Heart right ventricle (tissue), 16 donors: ENCODE results near the gene CAPN8. TPM values are rescaled to one million over a fixed set of nuclear protein-coding genes. Genes with fewer than 3 reads are reported as not detected.

Experiments
- ATAC-seq, 8 donors: fragments of 200-7000 bp; cut with Tn5 transposase; one replicate each; pipeline ENCODE4 v1.9.1; 2020; ENCODE audit warnings: mild to moderate bottlenecking in 8 of 8, moderate library complexity in 8 of 8, moderate number of reproducible peaks in 1 of 8
- DNase-seq, 2 donors: peaks; one replicate each; pipeline ENCODE4 v3.0.0-alpha.2; 2020
- H3K27ac ChIP-seq, 10 donors: fragments of 200-600 bp; sonication (generic) in 2 of 10; one replicate each; pipeline versions ENCODE4 v1.5.0 to v1.8.0; 2020 to 2022; ENCODE audit warnings: mild to moderate bottlenecking in 3 of 10
- H3K27me3 ChIP-seq, 7 donors: fragments of 200-600 bp; one replicate each; pipeline ENCODE4 v1.8.0; 2021 to 2022; ENCODE audit warnings: mild to moderate bottlenecking in 2 of 7
- H3K36me3 ChIP-seq, 9 donors: fragments of 200-600 bp; sonication (generic) in 1 of 9; one replicate each; pipeline versions ENCODE4 v1.5.0 to v1.8.0; 2020 to 2022; ENCODE audit warnings: mild to moderate bottlenecking in 2 of 9
- H3K4me1 ChIP-seq, 9 donors: fragments of 200-600 bp; sonication (generic) in 1 of 9; one replicate each; pipeline versions ENCODE4 v1.5.0 to v1.8.0; 2020 to 2022; ENCODE audit warnings: mild to moderate bottlenecking in 4 of 9
- H3K4me3 ChIP-seq, 10 donors: fragments of 200-600 bp; sonication (generic) in 2 of 10; one replicate each; pipeline versions ENCODE4 v1.5.0 to v1.8.0; 2020 to 2022; ENCODE audit warnings: mild to moderate bottlenecking in 7 of 10, moderate library complexity in 2 of 10
- H3K9me3 ChIP-seq, 11 donors: fragments of 200-600 bp in 10 of 11; sonication (generic) in 2 of 11; one replicate each; pipeline versions ENCODE4 v1.5.0 to v1.8.0; 2013 to 2022; ENCODE audit warnings: mild to moderate bottlenecking in 2 of 11, control low read depth in 1 of 11, moderate library complexity in 1 of 11
- WGBS, 2 donors: extraction: QIAGEN DNeasy Blood & Tissue Kit; methylation state at CpG; one replicate each; pipeline ENCODE4 v1.1.7; 2013; ENCODE audit warnings: inconsistent platforms in 1 of 2; 5-methylcytosine and 5-hydroxymethylcytosine counted together
- intact Hi-C, 10 donors: fragments of 100-400 bp; cut with DNase I; formaldehyde crosslinking; loops; one replicate each; pipeline versions ENCODE4 v1.11.1 to v1.14.2; 2022
- polyA plus RNA-seq, 2 donors: library from polyadenylated mRNA; stranded (reverse); fragments of 200-250 nt; gene quantifications; one replicate each; pipeline ENCODE4 v1.2.3, GENCODE V29; 2013
- total RNA-seq, 10 donors: library from RNA; stranded (reverse); fragmentation: NEBNext Ultra II Directional in 3 of 10; extraction: Animal tissue kit (Norgen Biotek cat#: 25700) in 3 of 10; gene quantifications; one replicate each; pipeline versions ENCODE4 v1.2.1 to v1.2.4, GENCODE V29; 2021 to 2023
- TF ChIP-seq, protein P1 (sequence below), 9 donors: fragments of 200-600 bp; sonication (generic) in 2 of 9; IDR thresholded peaks; one replicate each; pipeline versions ENCODE4 v1.5.0 to v1.8.0; 2021 to 2022; ENCODE audit warnings: antibody characterized with exemption in 9 of 9, mild to moderate bottlenecking in 5 of 9, moderate library complexity in 1 of 9
- donor health status: Arrhythmogenic right ventricular cardiomyopathy.
- donor health status: ischemic (EF 13 %, LVEDD 7.1; RV severe dilation, severe dysfunction).
- donor health status: healthy with polysubstance abuse.
- donor health status: DM: no; HTN: yes; CAD: no.
- donor health status: DM: no; HTN: no; CAD: no.
- donor health status: ischemic (EF 25% LVEDD 6.9; RV normal size, moderate dysfunction).
- donor health status: ischemic (EF 25% LVEDD 5.7; RV mildly dilated, moderate dysfunction).
- donor health status: healthy.
- donor health status: DM: yes; HTN: yes; CAD: no.
- donor health status: Ischemic cardiomyopathy.
- donor health status: ischemic (EF 35%, LVEDD 5.7; RV mildly dilated, moderate dysfunction).
- donor health status: nonischemic (EF 11% LVEDD 7.7; RV severe dilation, severe dysfunction).
- donor health status: DM: yes; HTN: yes; CAD: no.
- donor health status: PGD.
- donor health status: ischemic (EF 29% LVEDD 5.4; RV normal size, mild dysfunction).
- donor health status: nonischemic (EF 23%, LVEDD 6.1; RV moderate dilation, normal function).

Gene CAPN8
- total and polyA plus RNA-seq, 12 donors, result 0.10 TPM; not detected in 11

DNA sequence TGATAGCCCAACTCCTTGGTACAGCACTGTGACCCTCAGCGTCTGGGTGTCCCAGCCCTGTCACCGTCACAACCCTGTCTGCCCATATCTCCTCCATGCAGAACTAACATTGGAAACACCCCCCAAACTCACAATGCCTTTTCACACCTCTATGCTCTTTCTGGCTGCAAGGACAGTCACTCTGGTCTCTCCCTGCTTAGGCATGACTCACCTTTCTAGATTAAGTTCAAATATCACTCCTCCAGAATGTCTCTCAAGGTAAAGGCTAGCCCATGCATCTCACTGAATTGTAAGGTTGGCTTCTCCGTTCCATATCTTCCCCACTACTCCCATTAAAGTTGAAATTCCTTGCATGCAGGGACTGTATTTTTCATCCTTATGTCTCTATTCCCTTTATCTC, 17.0 kb upstream of the CAPN8 start:
- 84 to 85% methylated on average over 3 of the region's 3 CpGs for WGBS, 2 donors
- no peak for ATAC-seq
- intact Hi-C loops, result loop anchor here in 7 of 10 donors (5.0 to 10.0 kb wide), 4 partner anchors 505 to 550 kb away; no protein-coding TSS in a partner anchor
- no peaks in the 10 kb centered on the region for H3K4me1 ChIP-seq
- H3K9me3 ChIP-seq, result no peaks in the 10 kb centered on the region
- no peak overlapping the region for H3K27ac ChIP-seq
- H3K27me3 ChIP-seq, result peaks cover 0 to 19% (median 6%) of the 10 kb centered on the region in 7 donors
- no peak for DNase-seq
- no peak overlapping the region for H3K4me3 ChIP-seq
- H3K36me3 ChIP-seq, result no peaks in the 10 kb centered on the region
- TF ChIP-seq, protein P1, sequence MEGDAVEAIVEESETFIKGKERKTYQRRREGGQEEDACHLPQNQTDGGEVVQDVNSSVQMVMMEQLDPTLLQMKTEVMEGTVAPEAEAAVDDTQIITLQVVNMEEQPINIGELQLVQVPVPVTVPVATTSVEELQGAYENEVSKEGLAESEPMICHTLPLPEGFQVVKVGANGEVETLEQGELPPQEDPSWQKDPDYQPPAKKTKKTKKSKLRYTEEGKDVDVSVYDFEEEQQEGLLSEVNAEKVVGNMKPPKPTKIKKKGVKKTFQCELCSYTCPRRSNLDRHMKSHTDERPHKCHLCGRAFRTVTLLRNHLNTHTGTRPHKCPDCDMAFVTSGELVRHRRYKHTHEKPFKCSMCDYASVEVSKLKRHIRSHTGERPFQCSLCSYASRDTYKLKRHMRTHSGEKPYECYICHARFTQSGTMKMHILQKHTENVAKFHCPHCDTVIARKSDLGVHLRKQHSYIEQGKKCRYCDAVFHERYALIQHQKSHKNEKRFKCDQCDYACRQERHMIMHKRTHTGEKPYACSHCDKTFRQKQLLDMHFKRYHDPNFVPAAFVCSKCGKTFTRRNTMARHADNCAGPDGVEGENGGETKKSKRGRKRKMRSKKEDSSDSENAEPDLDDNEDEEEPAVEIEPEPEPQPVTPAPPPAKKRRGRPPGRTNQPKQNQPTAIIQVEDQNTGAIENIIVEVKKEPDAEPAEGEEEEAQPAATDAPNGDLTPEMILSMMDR (IDR thresholded peaks at IDR 0.05), result no peak

DNA sequence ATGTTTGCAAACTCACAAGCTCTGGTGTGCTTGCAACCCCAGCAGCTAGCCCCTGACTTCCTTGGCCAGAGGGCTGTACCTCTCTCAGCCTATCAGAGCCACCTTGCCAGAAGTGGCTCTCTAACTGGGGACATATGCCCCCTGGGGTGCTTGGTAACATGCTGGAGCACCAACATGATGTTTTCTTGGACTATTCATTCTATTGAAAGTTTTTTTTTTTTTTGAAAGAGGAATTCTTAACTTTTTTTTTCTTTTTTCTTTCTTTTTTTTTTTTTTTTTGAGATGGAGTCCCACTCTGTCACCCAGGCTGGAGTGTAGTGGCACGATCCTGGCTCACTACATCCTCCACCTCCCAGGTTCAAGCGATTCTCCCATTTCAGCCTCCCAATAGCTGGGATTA, 14.7 kb upstream of the CAPN8 start:
- ATAC-seq, result no peak
- 86 to 97% methylated on average over 2 of the region's 2 CpGs for WGBS, 2 donors
- intact Hi-C loops, result loop anchor here in 7 of 10 donors (5.0 to 10.0 kb wide), 4 partner anchors 503 to 548 kb away; no protein-coding TSS in a partner anchor

DNA sequence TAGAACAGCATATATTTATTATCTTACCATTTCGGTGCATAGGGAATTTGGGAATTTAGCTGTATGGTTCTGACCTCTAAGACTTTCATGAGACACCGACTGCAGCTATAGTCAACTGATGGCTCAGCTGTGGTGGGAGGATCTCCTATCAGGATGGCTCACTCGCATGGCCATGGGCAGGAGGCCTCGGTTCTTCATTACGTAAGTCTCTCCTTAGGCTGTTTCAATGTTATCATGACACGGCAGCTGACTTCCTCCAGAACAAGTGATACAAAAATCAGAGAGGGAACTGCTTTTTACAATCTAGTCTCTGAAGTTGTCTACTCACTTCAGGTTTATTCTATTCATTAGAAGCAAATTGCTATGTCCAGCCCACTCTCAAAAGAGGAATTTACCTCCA, 13.3 kb upstream of the CAPN8 start:
- Histone ChIP-seq H3K4me1 (no peaks in the 10 kb centered on the region), H3K27me3 (peaks cover 0 to 15% (median 3%) of the 10 kb centered on the region in 7 donors), H3K9me3 (peaks cover 0 to 14% (median 0%) of the 10 kb centered on the region in 11 donors), H3K4me3 (no peak overlapping the region), H3K27ac (no peak overlapping the region), H3K36me3 (no peaks in the 10 kb centered on the region)
- DNase-seq (no peak), ATAC-seq (no peak)
- TF ChIP-seq, protein P1 (IDR thresholded peaks at IDR 0.05), result no peak
- intact Hi-C loops, result loop anchor here in 1 of 10 donors (10.0 kb wide), 1 partner anchor 544 kb away; no protein-coding TSS in a partner anchor
- 63 to 71% methylated on average over 6 of the region's 6 CpGs for WGBS, 2 donors

More for the DNA sequence above, 14.7 kb upstream of the CAPN8 start:
- TF ChIP-seq, protein P1 (IDR thresholded peaks at IDR 0.05), result no peak
- no peak for DNase-seq
- Histone ChIP-seq H3K36me3 (no peaks in the 10 kb centered on the region), H3K4me3 (no peak overlapping the region), H3K27ac (no peak overlapping the region), H3K4me1 (no peaks in the 10 kb centered on the region), H3K27me3 (peaks cover 0 to 19% (median 6%) of the 10 kb centered on the region in 7 donors), H3K9me3 (peaks cover 0 to 2% (median 0%) of the 10 kb centered on the region in 11 donors)

DNA sequence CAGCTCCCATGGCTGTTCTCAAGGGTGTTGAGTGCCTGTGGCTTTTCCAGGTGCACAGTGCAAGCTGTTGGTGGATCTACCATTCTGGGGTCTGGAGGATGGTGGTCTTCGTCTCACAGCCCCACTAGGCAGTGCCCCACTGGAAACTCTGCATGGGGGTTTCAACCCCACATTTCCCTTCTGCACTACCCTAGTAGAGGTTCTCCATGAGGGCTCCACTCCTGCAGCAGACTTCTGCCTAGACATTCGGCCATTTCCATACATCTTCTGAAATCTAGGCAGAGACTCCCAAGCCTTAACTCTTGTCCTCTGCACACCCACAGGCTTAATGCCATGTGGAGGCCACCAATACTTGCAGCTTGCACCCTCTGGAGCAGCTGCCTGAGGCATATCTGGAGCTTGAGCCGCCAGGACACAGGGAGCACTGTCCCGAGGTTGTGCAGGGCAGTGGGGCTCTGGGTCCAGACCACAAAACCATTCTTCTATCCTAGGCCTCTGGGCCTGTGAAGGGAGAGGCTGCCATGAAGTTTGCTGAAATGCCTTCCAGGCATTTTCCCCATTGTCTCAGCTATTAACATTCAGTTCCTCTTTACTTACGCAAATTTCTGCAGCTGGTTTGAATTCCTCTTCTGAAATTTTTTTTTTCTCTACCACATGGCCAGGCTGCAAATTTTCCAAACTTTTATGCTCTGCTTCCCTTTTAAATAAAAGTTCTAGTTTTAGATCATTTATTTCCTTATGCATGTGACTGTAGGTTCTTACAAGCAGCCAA, 8.8 kb upstream of the CAPN8 start:
- ATAC-seq, result no peak
- TF ChIP-seq, protein P1 (IDR thresholded peaks at IDR 0.05), result no peak
- 68 to 69% methylated on average over 5 of the region's 5 CpGs for WGBS, 2 donors

More for the DNA sequence above, 8.8 kb upstream of the CAPN8 start:
- intact Hi-C loops, result loop anchor here in 2 of 10 donors (5.0 to 10.0 kb wide), 2 partner anchors 540 to 542 kb away; no protein-coding TSS in a partner anchor
- Histone ChIP-seq H3K27me3 (peaks cover 0 to 6% (median 0%) of the 10 kb centered on the region in 7 donors), H3K9me3 (peaks cover 0 to 19% (median 0%) of the 10 kb centered on the region in 11 donors), H3K4me1 (no peaks in the 10 kb centered on the region), H3K27ac (no peak overlapping the region), H3K36me3 (no peaks in the 10 kb centered on the region), H3K4me3 (no peak overlapping the region)
- no peak for DNase-seq
